DMS79 treated with DMSO at 0.1 percent for 48 hours (cell line): ENCODE measurements around the gene CNTFR.

ENCODE experiments used
- DNase-seq: peaks from one replicate; lab custom pipeline; 2025; lab: John Stamatoyannopoulos, UW

The CNTFR gene

DNA sequence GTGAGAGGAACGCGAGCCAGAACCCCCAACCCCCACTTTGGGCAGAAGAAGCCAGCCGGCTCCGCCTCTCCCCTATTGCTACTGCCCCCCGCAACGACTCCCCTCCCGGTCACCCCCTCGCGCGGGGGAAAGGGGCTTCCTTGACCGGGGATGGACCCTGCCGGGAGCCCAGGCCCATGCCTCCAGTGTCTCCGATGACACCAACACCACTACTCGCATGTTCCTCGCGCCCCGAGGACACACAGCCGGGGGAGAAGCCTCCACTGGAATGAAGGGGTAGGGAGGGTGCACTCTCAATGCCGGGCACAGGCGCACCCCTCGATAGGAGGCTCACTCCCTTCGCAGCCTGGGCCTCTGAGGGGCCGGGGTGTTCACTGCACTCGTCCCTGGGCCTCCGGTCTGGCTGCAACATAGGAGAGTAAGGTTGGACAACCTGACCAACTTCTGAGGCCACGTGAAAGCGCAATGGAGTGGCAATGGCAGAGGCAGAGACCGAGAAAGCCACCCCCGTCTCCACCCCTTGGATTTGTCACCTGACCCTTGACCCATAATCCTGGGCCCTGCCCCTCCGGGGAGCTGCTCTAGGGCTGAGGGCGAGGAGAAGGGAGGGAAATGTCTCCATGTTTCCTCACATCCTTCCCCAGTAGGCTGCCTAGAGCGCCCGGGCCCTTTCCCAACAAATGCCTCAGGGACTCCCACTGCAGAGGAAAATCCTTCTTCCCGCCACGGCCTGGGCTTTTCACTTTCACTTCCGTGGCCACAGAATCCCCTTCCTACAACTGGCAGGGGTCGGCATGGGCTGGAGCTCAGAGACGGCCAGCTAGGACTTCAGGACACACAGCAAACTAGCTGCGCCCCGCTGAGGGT lies 1.1 kb upstream of the CNTFR start:
- no peak for DNase-seq

DNA sequence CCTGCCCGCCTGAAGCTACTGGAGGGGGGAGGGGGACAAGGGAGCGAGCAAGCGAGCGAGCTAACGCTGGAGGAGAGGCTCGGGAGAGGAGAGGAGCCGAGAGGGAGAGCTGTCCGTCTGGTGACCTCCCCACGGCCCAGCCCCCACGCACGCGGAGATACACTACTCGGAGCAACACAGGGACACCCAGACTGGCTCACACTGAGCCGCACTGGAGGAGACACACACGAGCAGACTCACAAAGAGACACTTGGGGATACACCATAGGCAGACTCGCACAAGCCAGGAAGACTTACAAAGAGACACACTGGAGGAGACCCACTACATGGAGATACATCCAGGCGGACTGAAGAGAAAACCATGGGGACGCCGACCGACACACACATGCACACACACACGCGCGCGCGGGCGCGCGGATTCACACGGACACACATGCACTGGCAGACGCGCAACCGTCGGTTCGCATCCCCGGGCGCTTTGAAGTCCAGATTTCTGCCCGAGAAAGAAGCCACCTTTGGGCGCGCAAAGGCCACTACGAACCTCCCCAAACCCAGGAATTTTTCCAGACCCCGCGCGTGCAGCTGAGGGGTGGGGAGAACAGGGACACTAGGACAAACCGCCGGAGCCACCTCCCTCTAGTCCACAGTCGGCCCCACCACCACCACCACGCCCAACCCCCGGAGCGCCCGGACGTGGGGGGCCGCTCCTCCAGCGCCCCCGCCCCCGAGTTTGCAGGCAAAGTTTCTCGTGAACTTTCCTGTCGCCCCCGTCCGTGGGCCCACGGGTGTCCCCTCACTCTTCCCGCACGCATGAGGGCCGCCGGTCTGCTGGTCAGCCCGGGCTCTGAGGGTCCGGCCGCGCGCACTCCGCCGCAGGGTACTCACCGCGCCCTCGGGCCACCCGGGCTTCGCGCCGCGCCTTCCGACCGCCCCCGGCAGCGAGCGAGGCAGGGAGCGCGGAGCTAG lies 571 bp downstream of the CNTFR start:
- DNase-seq, result peak; percentile 61

DNA sequence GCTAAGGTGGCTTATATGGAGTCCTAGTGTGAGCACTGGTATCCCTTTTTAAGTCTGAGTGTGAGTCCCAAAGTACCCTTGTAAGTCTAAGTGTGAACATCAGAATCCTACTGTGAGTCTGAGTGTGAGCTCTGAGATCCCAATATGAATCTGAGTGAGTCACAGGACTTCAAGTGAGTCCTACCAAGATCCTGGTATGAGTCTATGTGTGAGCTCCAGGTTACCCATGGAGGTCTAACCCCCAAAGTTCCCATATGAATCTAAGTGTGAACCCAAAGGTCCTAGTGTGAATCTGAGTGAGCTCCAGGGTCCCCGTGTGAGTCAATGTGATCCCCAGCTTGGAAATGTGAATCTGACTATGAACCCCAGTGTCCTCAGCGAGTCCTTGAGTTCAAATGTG lies 2.3 kb downstream of the CNTFR start:
- no peak for DNase-seq

DNA sequence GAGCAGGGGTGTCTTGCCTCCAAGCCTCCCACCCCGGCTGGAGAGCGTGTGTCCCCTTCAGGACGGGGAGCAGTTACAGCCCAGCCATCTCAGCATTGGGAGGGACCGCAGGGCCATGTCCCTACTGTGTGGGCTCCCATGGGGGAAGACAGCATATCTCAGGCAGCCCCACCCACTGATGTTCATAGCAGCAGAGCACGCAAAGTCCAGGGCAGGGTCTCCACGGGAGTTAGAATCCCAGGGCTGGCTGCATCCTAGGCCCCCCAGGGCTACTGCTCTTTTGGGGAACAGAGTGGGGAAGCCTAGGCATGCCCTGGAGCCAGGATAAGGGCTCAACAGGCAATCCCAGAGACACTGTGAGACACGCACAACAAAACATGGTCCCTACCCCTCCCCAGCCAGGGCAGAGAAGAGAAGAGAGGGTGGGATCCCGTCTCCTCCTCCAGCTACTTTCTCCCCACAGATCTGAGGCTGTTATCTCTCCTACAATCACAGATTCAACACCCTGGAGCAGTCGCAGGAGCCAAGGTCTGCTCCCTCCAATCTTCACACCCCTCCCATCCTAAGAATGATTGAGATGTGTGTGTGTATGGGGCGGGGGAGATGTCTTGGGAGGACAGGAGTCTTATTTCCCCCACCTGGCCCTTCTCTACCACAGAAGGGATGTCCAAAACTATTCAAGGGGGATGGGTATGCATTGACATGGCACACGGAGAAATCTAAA lies 3.4 kb downstream of the CNTFR start:
- DNase-seq, result no peak

DNA sequence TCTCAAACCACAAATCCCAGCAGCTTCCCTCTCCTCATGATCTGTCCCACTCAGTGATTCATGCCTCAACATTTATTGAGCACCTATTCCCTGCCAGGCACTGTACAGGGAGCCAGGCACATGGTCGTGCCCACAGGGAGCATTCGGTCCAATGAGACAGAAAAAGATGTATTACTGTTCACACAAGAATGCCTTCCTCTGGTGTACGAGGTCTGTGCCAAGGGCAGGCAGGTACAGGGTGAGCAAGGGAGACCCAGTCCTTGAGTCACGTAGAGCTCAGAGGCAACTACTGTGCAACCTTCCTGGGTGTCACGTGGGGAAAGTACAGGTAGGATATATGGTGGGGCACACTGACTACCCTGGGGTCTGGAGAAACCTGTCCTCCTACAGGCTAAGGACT lies 4.6 kb downstream of the CNTFR start:
- DNase-seq, result no peak

DNA sequence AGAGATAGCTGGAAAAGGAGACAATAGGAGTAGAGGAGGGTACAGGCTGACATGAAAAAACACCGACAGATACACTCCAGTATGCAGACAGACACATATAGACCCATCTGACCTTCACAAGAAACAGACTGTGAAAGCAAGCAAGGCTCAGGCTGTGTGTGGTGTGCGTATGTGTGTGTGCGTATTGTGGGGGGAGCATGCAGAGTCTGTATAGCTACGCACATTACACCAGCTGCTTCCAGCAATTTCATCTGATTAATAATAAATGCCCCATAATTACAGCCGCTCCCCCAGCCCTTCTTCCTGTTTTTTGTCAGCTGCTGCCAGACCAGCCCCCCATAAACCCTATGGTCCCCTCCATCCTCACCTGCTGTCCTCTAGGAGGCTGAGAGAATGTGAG lies 6.7 kb downstream of the CNTFR start:
- no peak for DNase-seq

DNA sequence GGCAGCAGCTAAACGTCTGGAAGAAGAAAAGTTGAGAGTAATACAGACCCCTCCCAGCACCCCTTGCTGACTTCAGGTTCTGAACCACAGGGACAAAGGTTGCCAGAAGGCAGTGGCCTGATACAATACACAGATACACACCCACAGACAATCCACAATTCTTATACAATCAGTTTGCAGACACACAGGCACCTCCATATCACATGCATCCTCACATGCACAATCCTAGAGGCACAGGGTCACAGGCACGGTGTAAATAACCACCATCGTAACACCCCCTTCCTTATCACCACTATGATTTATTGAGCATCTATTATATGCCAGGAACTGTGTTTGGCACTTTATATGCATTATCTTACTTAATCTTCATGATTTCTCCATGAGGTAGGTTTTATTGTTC lies 8.2 kb downstream of the CNTFR start:
- DNase-seq, result no peak

DNA sequence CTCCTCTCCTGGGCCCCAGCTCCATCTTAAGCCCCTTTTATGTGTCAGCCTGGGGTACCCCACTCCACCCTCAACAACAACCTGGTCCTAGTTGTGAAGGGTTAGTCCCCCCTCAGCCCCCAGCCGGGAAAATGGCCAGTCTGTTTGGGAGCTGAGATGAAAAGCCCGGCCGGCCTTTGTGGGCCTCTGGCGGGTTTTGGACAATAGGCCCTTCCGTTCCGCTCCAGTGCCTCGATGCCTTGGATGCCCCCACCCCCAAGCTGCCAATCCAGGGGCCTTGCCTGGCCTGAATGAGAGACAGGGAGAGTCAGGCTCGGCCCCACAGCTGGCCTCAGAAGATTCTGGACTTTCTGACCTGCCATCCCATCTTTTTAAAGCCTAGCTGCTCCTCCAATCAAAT lies 9.2 kb downstream of the CNTFR start:
- no peak for DNase-seq

DNA sequence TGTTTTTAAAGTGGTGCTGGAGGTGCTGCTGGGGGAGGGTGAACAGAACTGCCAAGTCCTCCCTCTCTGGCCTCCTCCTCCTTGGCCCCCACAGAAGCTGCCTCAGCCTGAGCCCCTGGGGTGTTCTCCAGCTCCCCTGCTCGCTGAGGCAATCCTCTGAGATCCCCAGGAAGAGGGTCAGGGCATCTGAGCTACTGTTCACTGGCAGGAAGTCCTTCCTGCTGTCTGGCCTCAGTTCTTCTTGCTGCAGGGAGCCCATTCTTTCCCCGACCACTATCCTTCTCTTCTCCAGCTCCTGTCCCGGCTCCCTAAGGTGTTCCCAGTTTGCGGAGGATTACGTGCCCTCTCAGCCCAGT lies 9.7 kb downstream of the CNTFR start:
- no peak for DNase-seq

DNA sequence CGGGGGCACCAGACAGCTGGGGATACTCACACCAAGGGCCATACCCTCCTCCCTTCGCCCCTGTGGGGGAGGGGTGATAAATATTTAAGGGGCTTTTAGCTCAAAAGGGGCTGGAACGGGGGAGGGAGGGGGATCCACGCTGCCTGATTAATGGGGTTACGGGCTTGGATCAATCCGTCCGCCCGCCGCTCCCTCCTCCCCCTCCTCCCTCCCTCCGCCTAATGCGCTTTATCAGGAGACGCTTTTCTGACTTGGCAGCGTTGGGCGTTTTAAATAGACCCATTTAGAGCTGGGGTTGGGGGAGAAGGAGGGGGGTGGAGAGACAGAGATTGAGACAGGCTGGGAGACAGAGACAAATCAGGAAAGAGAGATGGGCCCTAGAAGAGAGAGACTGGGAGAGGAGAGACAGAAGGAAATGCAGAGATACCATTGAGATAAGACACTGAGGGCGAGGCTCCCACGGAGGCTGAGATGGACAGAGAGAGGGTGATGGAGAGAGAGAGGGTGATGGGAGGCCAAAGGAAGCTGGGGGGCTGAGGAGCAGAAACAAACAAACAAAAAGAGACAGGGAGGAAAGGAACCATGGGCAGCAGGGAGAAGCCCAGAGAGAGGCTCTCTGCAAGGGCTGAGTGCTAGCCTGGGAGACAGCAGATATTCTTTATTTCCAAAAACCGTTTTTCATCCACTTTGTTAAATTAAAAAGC lies 10.3 kb downstream of the CNTFR start:
- no peak for DNase-seq

DNA sequence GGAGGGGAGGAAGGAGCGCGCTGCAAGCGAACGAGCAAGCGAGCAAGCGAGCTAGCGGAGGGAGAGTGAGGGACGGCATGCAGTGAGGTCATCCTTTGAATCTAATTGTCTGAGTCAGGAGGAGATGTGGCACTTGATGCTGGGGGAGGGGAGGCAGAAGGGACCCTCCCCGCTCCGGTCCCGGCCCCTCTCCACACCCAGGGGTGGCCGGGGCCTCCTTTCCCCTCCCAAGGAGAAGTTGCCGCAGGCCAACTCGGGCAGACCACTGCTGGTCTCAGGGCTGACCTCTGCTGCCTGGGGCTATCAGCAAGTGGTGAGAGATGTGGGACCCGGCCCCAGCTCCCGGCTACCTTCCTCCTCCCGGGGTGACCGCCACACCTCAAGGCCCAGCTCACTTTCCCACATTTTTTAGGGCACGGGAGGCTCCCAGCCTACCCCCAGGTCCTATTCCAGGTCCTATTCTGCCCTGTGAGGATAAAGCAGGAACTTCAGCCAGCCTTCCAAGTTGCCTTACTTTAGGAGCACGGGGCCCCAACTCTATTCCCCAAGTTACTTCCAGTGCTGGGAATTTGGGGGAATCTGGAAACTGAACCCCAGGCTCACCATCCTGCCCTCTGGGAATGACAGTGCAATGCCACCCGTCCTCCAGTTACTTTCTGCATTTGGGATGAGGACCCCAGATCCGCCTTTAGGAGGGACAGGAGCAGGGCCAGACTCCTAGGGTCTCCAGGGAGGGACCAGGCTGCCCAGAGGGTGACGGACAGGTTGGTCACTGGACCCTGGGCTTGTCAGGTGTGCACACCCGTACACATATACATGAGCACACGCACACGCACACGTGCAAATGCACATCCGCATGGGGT lies 11.1 kb downstream of the CNTFR start:
- DNase-seq, result peak; percentile 36

DNA sequence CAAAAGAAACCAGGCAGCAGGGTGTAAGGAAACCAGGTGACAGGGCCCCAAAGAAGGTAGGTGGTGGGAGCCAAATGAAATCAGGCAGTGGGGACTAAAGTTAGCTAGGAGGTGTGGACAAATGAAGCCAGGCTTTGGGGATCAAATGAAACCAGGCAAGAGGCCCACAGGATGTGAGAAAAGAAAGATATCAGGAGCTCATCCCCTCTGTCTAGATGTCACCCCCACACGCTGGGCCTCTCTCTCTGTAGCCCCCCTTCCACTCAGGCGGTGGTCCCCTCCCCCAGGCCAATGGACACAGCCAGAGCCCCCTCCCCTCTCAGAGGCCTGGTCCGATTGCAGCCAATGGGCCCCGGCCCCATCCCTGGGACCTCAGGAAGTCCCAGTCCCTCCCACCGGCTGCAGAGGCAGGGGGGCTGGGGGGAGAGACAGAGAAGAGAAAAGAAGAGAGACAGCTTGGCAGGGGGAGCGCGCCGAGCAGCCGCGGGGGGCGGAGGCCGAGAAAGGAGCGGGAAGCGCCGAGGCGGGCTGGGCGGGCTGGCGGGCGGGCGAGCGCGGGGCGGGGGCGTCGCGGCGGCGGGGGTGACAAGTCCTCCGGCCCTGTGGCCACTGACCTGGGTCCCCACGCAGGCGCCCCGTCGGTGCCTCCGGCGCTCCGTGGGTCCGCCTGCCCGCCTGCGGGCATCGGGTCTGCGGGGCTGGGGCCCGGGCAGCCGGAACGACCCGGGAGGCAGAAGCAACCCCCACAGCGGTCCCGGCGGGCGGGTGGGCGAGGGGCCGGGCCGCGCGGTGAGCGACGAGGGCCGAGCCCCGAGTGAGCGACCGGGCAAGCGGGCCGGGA lies 11.9 kb downstream of the CNTFR start:
- peak; percentile 16 for DNase-seq

DNA sequence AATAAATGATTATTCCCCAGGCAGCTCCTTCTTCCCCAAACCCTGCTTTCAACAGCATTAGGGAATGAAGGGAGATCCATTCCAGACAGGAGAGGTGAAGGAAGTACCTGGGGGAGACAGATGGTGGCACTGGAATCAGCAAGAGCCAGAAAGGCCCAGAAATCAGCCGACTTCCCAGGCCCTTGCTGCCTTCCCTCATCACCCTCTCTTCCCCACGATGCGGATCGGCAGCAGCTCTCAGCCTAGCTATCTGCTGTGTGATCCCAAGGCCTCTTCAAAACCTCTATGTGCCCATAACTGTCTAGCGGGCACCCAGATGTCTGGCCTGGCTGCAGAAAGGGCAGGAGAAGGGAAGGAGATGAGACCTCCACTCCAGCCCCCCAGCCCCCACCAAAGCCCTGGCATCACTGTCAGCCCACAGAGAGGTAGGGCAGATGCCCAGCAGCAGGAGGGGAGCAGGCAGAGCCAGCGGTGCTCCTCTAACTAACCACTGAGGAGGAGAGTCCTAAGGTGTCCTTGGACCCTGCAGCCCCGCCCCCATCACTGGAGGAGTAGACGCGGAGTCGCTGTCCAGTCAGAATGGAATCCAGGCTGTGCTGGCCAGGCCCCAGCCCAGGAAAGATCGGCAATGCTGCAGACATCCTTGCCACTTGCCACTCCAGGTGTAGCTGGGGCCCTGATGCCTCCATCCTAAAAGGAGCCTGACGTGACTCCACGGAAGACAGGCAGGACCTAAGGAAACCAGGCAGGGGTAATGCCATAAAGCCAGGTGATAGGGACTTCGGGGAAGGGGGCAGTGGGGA lies 12.7 kb downstream of the CNTFR start:
- DNase-seq, result no peak

DNA sequence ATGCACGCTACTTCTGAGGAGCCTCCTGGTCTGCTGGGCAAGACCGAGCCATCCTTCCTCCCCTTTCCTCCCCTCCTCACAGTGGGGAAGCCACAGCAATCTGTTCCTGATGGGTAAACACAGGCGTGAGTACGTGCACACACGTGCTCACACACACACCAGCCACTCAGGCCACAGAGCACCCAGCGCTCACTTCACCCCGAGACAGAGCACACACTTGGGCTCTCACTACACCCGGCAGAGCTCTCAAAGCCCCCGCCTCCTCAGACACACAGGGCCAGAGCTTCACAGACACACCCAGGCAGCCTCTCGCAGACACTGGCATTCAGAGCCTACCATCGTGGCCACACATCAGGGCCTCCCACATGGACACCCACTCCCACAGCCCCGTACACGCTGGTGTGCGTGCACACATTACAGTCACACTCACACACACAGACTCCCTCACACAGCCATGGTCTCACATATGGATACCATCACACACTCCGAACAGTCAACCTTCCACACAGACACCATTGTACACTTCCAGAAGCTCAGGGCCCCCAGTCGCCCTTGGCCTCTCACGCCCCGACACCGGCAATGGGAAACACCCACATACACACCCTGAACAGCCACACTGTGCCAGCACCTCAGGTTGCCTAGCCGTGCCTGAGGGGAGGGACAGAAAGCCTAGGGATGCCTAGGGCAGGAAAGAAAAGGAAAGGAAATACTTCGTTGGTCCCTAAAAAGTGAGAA lies 13.5 kb downstream of the CNTFR start:
- DNase-seq, result no peak

DNA sequence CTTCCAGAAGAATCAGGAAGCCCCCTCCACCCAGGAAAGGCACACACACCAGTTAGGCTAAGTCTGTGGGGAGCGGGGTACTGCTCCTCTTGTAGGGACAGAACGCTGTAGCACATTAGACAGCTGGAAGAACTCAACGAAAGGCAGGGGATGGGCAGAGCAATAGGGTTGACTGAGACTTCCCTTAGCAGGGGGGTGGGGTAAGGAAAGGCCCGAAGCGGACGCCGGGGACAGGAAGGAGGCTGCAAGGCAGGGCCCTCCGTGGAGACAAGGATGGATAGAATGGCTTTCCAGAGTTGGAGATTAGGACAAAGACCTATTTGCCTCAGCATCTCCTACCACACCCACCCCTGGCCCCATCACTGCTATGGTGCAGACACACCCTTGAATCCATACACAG lies 14.3 kb downstream of the CNTFR start:
- DNase-seq, result no peak

DNA sequence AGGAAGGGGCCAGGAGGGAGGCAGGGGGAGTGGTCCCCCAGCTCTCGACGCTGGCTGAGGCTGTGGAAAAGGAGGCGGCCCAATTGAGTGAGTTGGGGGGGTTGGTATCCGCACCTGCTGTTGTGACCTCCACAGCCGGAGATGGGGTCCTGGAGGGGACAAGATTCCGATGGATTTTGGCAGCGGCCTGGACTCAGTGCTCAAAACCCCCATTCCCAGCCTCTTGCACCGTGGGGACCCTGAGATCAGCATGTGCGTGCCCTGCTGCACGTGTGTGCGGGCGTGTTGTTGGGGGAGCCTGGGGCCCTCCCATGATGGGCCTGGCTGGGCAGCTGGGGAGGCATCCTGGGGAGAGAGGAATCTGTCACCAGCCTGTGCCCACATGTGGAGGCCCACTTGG lies 15.0 kb downstream of the CNTFR start:
- no peak for DNase-seq

DNA sequence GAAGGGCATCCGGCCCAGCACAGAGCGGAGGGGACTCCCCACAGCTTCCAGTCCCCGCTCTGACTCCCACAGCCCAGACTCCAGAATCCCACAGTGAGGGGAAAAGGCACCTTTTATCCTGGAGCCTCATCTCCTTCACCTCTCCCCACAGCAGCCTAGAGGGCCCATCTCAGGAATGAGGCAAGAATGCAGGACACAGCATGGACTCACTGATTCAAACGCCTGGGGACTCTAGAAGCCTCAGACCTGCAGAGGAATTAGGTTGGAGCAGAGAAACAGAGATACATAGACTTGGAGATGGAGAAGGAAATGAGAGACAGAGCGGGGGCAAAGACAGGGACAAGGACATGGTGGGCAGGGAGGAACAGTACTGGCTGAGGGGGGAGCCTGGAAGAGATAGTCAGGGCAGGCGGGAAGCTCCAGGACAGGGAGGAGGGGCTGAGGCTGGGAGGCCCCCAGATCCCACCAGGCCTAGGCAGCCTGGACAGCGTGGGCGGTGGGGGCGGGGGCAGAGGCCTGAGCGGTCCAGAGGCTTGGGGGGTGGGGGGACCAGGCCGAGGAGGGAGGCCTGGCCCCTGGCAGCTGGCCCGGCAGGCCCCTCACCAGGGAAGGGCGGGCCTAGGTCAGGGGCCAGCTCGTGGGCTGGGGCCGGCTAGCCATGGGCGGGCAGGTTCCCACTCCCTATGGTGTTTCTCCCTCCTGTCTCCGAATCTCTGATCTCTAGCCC lies 15.8 kb downstream of the CNTFR start:
- no peak for DNase-seq

DNA sequence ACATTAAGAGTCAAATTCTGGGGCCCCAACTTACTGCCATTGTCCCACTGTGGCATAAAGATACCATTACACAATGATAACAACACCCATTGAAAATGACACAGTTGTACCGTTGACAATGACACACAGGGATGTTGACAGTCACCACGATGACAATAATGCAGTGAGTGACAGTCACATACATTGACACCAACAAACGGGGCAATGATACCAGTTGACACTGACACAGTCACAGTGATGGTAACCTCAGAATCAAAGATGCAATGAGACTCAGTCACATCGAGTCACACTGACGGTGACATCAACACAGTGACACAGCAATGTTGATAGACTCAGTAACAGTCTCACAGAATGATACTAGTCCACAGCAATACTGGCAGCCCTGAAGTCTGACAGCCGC lies 16.9 kb downstream of the CNTFR start:
- DNase-seq, result no peak
